ENCODE results near the gene PPIF.

The PPIF gene

GRCh38 chr10:79347226-79347893 is at the start of gene PPIF:
Gene PPIF (plus strand): TSS chr10:79347469. CDS start chr10:79347549, 80 bp downstream.
- Histone ChIP-seq H3K27ac (ENCODE audit: poor library complexity, severe bottlenecking) (peak within 1 kb of the TSS; percentile 73), H3K9me3 (ENCODE audit: severe bottlenecking) (no peaks in the 10 kb centered on the region), H3K27me3 (ENCODE audit: insufficient read depth, poor library complexity, severe bottlenecking) (no peaks in the 10 kb centered on the region), H3K4me3 (ENCODE audit: severe bottlenecking) (peak within 1 kb of the TSS; percentile 68), H3K4me1 (ENCODE audit: insufficient read depth, poor library complexity, severe bottlenecking) (peaks cover 3% of the 10 kb centered on the region), H3K36me3 (ENCODE audit: low read depth) (peaks cover 41% of the 10 kb centered on the region)
- TF ChIP-seq, protein P1, sequence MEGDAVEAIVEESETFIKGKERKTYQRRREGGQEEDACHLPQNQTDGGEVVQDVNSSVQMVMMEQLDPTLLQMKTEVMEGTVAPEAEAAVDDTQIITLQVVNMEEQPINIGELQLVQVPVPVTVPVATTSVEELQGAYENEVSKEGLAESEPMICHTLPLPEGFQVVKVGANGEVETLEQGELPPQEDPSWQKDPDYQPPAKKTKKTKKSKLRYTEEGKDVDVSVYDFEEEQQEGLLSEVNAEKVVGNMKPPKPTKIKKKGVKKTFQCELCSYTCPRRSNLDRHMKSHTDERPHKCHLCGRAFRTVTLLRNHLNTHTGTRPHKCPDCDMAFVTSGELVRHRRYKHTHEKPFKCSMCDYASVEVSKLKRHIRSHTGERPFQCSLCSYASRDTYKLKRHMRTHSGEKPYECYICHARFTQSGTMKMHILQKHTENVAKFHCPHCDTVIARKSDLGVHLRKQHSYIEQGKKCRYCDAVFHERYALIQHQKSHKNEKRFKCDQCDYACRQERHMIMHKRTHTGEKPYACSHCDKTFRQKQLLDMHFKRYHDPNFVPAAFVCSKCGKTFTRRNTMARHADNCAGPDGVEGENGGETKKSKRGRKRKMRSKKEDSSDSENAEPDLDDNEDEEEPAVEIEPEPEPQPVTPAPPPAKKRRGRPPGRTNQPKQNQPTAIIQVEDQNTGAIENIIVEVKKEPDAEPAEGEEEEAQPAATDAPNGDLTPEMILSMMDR (IDR thresholded peaks at IDR 0.05; ENCODE audit: poor library complexity, severe bottlenecking): peak; percentile 92
- peak; percentile 93 for DNase-seq (ENCODE audit: low spot score)
- ATAC-seq (ENCODE audit: low read depth): peak; percentile 94

GRCh38 chr10:79298403-79299244 is 48.6 kb upstream of the PPIF start:
- Histone ChIP-seq H3K9me3 (ENCODE audit: severe bottlenecking) (peaks cover 2% of the 10 kb centered on the region), H3K27ac (ENCODE audit: poor library complexity, severe bottlenecking) (peak overlapping the region; percentile 52), H3K4me3 (ENCODE audit: severe bottlenecking) (no peak overlapping the region), H3K27me3 (ENCODE audit: insufficient read depth, poor library complexity, severe bottlenecking) (no peaks in the 10 kb centered on the region), H3K4me1 (ENCODE audit: insufficient read depth, poor library complexity, severe bottlenecking) (peaks cover 19% of the 10 kb centered on the region), H3K36me3 (ENCODE audit: low read depth) (peaks cover 64% of the 10 kb centered on the region)
- DNase-seq (ENCODE audit: low spot score) (peak; percentile 93), ATAC-seq (ENCODE audit: low read depth) (peak; percentile 93)
- TF ChIP-seq, protein P1 (IDR thresholded peaks at IDR 0.05; ENCODE audit: poor library complexity, severe bottlenecking): no peak

DNA sequence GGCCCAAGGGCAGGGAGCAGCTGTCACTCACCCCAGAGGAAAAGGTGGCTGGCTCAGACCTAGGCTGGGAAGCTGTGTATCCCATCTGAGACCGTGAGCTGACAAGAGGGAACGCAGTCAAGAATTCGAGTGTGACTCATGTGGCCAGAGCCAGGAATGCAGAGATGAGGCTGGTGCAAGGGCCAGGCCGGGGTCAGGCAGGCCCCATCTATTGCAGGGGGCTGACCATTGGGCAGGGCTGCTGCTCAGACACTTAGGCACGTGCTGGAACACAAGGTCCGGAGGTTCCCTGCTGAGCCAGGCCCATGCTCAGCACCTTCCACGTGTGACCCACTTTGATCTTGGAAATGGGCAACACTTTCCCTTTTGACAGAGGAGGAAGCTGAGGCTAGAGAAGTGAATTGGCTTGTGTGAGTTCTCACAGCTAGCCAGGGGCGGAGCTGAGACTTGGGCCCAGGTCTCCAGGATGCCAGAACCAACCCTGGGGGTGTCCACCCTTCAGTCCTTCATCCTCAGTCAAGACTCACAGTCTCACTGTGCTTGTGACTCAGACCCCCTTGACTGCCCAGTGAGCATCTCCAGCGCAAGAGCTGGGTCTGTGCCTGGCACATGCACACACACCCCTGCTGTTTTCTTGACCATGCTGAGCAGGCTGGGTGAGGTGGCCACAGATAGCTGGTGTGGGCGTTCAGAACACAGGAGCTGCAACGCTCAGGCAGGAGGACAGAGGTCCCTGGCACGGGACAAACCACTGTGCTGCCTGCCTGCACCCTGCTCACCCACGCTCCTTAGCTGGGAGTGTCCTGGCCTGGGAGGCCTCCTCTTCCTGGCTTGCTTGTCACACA is 47.6 kb upstream of the PPIF start:
- Histone ChIP-seq H3K27me3 (ENCODE audit: insufficient read depth, poor library complexity, severe bottlenecking) (no peaks in the 10 kb centered on the region), H3K36me3 (ENCODE audit: low read depth) (peaks cover 65% of the 10 kb centered on the region), H3K9me3 (ENCODE audit: severe bottlenecking) (peaks cover 2% of the 10 kb centered on the region), H3K27ac (ENCODE audit: poor library complexity, severe bottlenecking) (peak overlapping the region; percentile 52), H3K4me3 (ENCODE audit: severe bottlenecking) (no peak overlapping the region), H3K4me1 (ENCODE audit: insufficient read depth, poor library complexity, severe bottlenecking) (peaks cover 10% of the 10 kb centered on the region)
- TF ChIP-seq, protein P1 (IDR thresholded peaks at IDR 0.05; ENCODE audit: poor library complexity, severe bottlenecking): no peak
- ATAC-seq (ENCODE audit: low read depth) (peak; percentile 43), DNase-seq (ENCODE audit: low spot score) (no peak)

DNA sequence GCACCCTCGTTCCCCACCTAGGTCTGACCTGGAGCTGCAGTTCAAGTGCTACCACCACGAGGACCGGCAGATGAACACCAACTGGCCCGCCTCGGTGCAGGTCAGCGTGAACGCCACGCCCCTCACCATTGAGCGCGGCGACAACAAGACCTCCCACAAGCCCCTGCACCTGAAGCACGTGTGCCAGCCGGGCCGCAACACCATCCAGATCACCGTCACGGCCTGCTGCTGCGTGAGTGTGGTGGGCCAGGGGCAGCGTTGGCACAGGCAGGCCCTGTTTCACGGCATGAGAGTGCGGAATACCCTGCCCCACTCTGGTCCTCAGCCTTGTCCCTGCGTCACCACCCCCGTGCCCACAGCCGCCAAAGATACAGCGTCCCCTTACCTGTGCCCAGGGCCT is 46.6 kb upstream of the PPIF start:
- Histone ChIP-seq H3K4me1 (ENCODE audit: insufficient read depth, poor library complexity, severe bottlenecking) (peaks cover 10% of the 10 kb centered on the region), H3K4me3 (ENCODE audit: severe bottlenecking) (no peak overlapping the region), H3K36me3 (ENCODE audit: low read depth) (peaks cover 59% of the 10 kb centered on the region), H3K27ac (ENCODE audit: poor library complexity, severe bottlenecking) (no peak overlapping the region), H3K9me3 (ENCODE audit: severe bottlenecking) (peaks cover 2% of the 10 kb centered on the region), H3K27me3 (ENCODE audit: insufficient read depth, poor library complexity, severe bottlenecking) (no peaks in the 10 kb centered on the region)
- ATAC-seq (ENCODE audit: low read depth) (no peak), DNase-seq (ENCODE audit: low spot score) (no peak)
- TF ChIP-seq, protein P1 (IDR thresholded peaks at IDR 0.05; ENCODE audit: poor library complexity, severe bottlenecking): no peak
